K562 (cell line): ENCODE measurements around the gene STRA8.

ENCODE experiments used
- BDP1 ChIP-seq: IDR thresholded peaks from 3 replicates; pipeline ENCODE4 v1.6.1; 2011; ENCODE audit not compliant: insufficient read length, insufficient read depth
- BRF1 ChIP-seq: IDR thresholded peaks from 3 replicates; pipeline ENCODE4 v1.6.1; 2011; ENCODE audit warnings: borderline replicate concordance, mild to moderate bottlenecking; ENCODE audit not compliant: insufficient read length; ENCODE audit errors: extremely low read depth
- COPS2 ChIP-seq: fragments of 450-650 bp; conservative IDR thresholded peaks from 2 replicates; pipeline ENCODE4 v1.6.1; 2016; ENCODE audit warnings: mild to moderate bottlenecking, moderate library complexity
- CTCF ChIP-seq, 3 experiments: IDR thresholded peaks in 2 of 3; conservative IDR thresholded peaks in 1 of 3; 2 replicates each; pipeline ENCODE4 v1.5.1; 2011 to 2012; ENCODE audit warnings: low read length in 3 of 3, mild to moderate bottlenecking in 3 of 3, control low read depth in 2 of 3, improper control_type of control experiment in 1 of 3, inconsistent platforms in 1 of 3, low read depth in 1 of 3, mixed read lengths in 1 of 3, moderate library complexity in 1 of 3; ENCODE audit not compliant: insufficient read depth in 2 of 3
- JUND ChIP-seq, 2 experiments: IDR thresholded peaks; 2 replicates in 1 of 2; 3 replicates in 1 of 2; pipeline ENCODE4 v1.6.1; 2011; ENCODE audit warnings: borderline replicate concordance in 2 of 2, low read depth in 2 of 2, low read length in 2 of 2, improper control_type of control experiment in 1 of 2, missing biosample characterization in 1 of 2, missing genetic modification characterization in 1 of 2, missing genetic modification reagents in 1 of 2
- MAX ChIP-seq: sonication (generic); formaldehyde crosslinking; IDR thresholded peaks from 2 replicates; pipeline ENCODE4 v1.9.0; 2022; ENCODE audit warnings: mild to moderate bottlenecking, missing genetic modification reagents
- MEIS2 ChIP-seq: fragments of 450-650 bp; IDR thresholded peaks from 2 replicates; pipeline ENCODE4 v1.6.1; 2014; ENCODE audit warnings: mild to moderate bottlenecking; ENCODE audit not compliant: partially characterized antibody
- MXI1 ChIP-seq: IDR thresholded peaks from 2 replicates; pipeline ENCODE4 v1.6.1; 2011; ENCODE audit warnings: low read depth, mild to moderate bottlenecking, improper control_type of control experiment, low read length
- POLR2AphosphoS5 ChIP-seq: IDR thresholded peaks from 2 replicates; pipeline ENCODE4 v1.6.1; 2011; ENCODE audit warnings: mild to moderate bottlenecking, low read depth, low read length, moderate library complexity; ENCODE audit not compliant: control insufficient read depth, insufficient read depth
- RFX5 ChIP-seq: IDR thresholded peaks from 2 replicates; pipeline ENCODE4 v1.6.1; 2011; ENCODE audit warnings: low read depth, mild to moderate bottlenecking, improper control_type of control experiment, low read length
- ZC3H11A ChIP-seq: IDR thresholded peaks from 2 replicates; pipeline ENCODE4 v1.6.1; 2012; ENCODE audit warnings: low read depth, low read length, improper control_type of control experiment
- ZNF146 ChIP-seq: IDR thresholded peaks from one replicate; pipeline ENCODE4 v1.6.1; 2018; ENCODE audit warnings: missing compliant biosample characterization; ENCODE audit not compliant: unreplicated experiment
- TF ChIP-seq, protein P1 (sequence below): sonication (generic); formaldehyde crosslinking; IDR thresholded peaks from 2 replicates; pipeline ENCODE4 v1.8.0; 2023; ENCODE audit warnings: missing genetic modification reagents, mild to moderate bottlenecking, borderline replicate concordance
- TF ChIP-seq, protein P2 (sequence below): fragments of 250-450 bp; sonication (Bioruptor Pico); IDR thresholded peaks from 2 replicates; pipeline ENCODE4 v1.4.0; 2020; ENCODE audit warnings: mild to moderate bottlenecking, moderate library complexity

DNA sequence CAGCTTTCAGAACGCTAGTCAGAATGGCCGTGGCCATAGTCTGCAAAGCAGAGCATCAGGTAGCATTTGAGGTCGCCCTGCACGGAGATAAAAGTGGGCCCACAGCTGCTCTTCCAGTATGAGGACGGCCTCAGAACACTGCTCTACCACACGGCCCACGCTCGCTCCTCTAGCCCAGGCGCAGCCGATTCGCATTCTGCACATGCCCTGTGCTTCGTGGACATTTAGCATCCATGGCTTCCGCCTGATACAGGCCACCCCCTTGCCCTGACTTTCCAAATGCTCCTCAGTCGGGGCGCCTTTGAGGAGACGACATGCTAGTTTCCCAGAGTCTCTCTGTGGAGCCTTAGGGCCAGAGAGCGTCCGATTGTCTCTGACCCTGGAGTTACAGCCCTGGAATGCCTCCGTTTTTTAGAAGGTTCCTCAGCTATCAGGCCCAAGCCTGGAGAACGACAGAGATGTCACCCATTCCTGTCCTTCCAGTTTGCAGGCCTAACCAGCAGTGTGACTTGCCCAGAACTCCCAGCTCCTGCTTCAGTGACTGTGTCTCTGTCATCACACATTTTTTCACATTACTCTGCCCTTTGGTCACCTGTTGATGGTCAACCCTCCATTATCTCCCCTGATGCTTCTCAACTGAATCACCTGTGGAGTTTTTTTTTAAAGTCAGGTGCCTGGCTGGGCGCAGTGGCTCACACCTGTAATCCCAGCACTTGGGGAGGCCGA, 14.3 kb downstream of the STRA8 start:
- no peak for TF ChIP-seq MEIS2
- TF ChIP-seq POLR2AphosphoS5: no peak
- TF ChIP-seq BDP1: no peak
- TF ChIP-seq COPS2: no peak
- no peak for TF ChIP-seq BRF1
- TF ChIP-seq MXI1: no peak
- no peak for TF ChIP-seq JUND (IDR thresholded peaks at IDR 0.05; ENCODE audit: borderline replicate concordance, low read depth, low read length)
- TF ChIP-seq JUND (tag; IDR thresholded peaks at IDR 0.05; ENCODE audit: borderline replicate concordance, low read depth, low read length): no peak
- no peak for TF ChIP-seq CTCF (IDR thresholded peaks at IDR 0.05 in 2 of 3, conservative IDR thresholded peaks at IDR 0.05 in 1 of 3; ENCODE audit: insufficient read depth in 2 of 3, low read depth in 1 of 3, low read length in 3 of 3)
- no peak for TF ChIP-seq RFX5
- TF ChIP-seq, protein P1, sequence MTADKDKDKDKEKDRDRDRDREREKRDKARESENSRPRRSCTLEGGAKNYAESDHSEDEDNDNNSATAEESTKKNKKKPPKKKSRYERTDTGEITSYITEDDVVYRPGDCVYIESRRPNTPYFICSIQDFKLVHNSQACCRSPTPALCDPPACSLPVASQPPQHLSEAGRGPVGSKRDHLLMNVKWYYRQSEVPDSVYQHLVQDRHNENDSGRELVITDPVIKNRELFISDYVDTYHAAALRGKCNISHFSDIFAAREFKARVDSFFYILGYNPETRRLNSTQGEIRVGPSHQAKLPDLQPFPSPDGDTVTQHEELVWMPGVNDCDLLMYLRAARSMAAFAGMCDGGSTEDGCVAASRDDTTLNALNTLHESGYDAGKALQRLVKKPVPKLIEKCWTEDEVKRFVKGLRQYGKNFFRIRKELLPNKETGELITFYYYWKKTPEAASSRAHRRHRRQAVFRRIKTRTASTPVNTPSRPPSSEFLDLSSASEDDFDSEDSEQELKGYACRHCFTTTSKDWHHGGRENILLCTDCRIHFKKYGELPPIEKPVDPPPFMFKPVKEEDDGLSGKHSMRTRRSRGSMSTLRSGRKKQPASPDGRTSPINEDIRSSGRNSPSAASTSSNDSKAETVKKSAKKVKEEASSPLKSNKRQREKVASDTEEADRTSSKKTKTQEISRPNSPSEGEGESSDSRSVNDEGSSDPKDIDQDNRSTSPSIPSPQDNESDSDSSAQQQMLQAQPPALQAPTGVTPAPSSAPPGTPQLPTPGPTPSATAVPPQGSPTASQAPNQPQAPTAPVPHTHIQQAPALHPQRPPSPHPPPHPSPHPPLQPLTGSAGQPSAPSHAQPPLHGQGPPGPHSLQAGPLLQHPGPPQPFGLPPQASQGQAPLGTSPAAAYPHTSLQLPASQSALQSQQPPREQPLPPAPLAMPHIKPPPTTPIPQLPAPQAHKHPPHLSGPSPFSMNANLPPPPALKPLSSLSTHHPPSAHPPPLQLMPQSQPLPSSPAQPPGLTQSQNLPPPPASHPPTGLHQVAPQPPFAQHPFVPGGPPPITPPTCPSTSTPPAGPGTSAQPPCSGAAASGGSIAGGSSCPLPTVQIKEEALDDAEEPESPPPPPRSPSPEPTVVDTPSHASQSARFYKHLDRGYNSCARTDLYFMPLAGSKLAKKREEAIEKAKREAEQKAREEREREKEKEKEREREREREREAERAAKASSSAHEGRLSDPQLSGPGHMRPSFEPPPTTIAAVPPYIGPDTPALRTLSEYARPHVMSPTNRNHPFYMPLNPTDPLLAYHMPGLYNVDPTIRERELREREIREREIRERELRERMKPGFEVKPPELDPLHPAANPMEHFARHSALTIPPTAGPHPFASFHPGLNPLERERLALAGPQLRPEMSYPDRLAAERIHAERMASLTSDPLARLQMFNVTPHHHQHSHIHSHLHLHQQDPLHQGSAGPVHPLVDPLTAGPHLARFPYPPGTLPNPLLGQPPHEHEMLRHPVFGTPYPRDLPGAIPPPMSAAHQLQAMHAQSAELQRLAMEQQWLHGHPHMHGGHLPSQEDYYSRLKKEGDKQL: no peak
- TF ChIP-seq, protein P2, sequence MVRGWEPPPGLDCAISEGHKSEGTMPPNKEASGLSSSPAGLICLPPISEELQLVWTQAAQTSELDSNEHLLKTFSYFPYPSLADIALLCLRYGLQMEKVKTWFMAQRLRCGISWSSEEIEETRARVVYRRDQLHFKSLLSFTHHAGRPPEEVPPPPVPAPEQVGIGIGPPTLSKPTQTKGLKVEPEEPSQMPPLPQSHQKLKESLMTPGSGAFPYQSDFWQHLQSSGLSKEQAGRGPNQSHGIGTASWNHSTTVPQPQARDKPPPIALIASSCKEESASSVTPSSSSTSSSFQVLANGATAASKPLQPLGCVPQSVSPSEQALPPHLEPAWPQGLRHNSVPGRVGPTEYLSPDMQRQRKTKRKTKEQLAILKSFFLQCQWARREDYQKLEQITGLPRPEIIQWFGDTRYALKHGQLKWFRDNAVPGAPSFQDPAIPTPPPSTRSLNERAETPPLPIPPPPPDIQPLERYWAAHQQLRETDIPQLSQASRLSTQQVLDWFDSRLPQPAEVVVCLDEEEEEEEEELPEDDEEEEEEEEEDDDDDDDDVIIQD: no peak
- no peak for TF ChIP-seq ZC3H11A
- no peak for TF ChIP-seq MAX (CRISPR knock-in tag)
- no peak for TF ChIP-seq ZNF146 (CRISPR knock-in tag)
